Ovary (tissue), 9 donors: ENCODE data around the gene NGEF. TPM values are rescaled to one million over a fixed set of nuclear protein-coding genes. Genes with fewer than 3 reads are reported as not detected.

ENCODE experiments used
- DNase-seq, 5 donors: peaks; one replicate each; pipeline ENCODE4 v3.0.0-alpha.2; 2019 to 2020
- H3K27ac ChIP-seq, 2 donors: fragments of 200-600 bp; one replicate each; pipeline versions ENCODE4 v1.5.1 to v1.8.0; 2019 to 2022
- H3K27me3 ChIP-seq: fragments of 200-600 bp; one replicate; pipeline ENCODE4 v1.8.0; 2022
- H3K36me3 ChIP-seq: fragments of 200-600 bp; sonication (generic); one replicate; pipeline ENCODE4 v1.5.1; 2019
- H3K4me1 ChIP-seq: one replicate; pipeline ENCODE4 v1.8.1; 2013; ENCODE audit warnings: mild to moderate bottlenecking, moderate library complexity; ENCODE audit not compliant: insufficient read depth
- H3K4me3 ChIP-seq: fragments of 200-600 bp; sonication (generic); one replicate; pipeline ENCODE4 v1.5.1; 2017
- H3K9me3 ChIP-seq, 2 donors: fragments of 200-600 bp in 1 of 2; sonication (generic) in 1 of 2; one replicate each; pipeline versions ENCODE4 v1.5.1 to v1.8.1; 2013 to 2019; ENCODE audit warnings: mild to moderate bottlenecking in 1 of 2, moderate library complexity in 1 of 2
- EP300 ChIP-seq: sonication (generic); formaldehyde crosslinking; IDR thresholded peaks from one replicate; pipeline ENCODE4 v1.6.1; 2017; ENCODE audit warnings: antibody characterized with exemption
- POLR2A ChIP-seq: fragments of 450-650 bp; IDR thresholded peaks from one replicate; pipeline ENCODE4 v1.6.1; 2017; ENCODE audit warnings: antibody characterized with exemption, mild to moderate bottlenecking, moderate library complexity
- WGBS, 3 donors: extraction: QIAGEN DNeasy Blood & Tissue Kit in 1 of 3; methylation state at CpG; one replicate each; pipeline versions ENCODE4 v1.1.5 to v1.1.7; 2013 to 2017; 5-methylcytosine and 5-hydroxymethylcytosine counted together
- intact Hi-C, 4 donors: fragments of 100-400 bp; cut with DNase I; formaldehyde crosslinking; loops; one replicate each; pipeline versions ENCODE4 v1.11.0 to v1.15.1; 2022 to 2023
- polyA plus RNA-seq, 2 donors: library from polyadenylated mRNA; stranded (reverse); fragments of 200-250 nt in 1 of 2; fragments of 350-450 nt in 1 of 2; fragmentation: Illumina TruSeq in 1 of 2; extraction: RNeasy Lipid Tissue Mini Kit (QIAGEN cat#74804) in 1 of 2; gene quantifications; one replicate each; pipeline ENCODE4 v1.2.3, GENCODE V29; 2013 to 2014
- total RNA-seq, 7 donors: library from RNA; depleted of rRNA in 2 of 7; stranded (reverse); fragments of >200 nt in 2 of 7; fragmentation: NEBNext Ultra II Directional in 3 of 7; extraction: Animal tissue kit (Norgen Biotek cat#: 25700) in 3 of 7; gene quantifications; one replicate each; pipeline versions ENCODE4 v1.1.0 to v1.2.4, GENCODE V29; 2016 to 2023
- TF ChIP-seq, protein P1 (sequence below), 3 donors: fragments of 450-650 bp in 2 of 3; fragments of 200-600 bp in 1 of 3; IDR thresholded peaks; one replicate each; pipeline versions ENCODE4 v1.5.1 to v1.8.0; 2016 to 2022; ENCODE audit warnings: antibody characterized with exemption in 3 of 3, mild to moderate bottlenecking in 1 of 3
- donor health status: DM: no; HTN: no; CAD: no; lungs with moderate emphysema.
- donor health status: DM: no; HTN: no; CAD: no.
- donor health status: Bipolar disorder and iron deficiency.
- donor health status: DM: yes; HTN: yes; CAD: no.
- donor health status: DM: no; HTN: no; CAD: no.
- donor health status: DM: yes; HTN: yes; CAD: no.

Gene NGEF
- total and polyA plus RNA-seq, 9 donors = 0.18 to 3.1 (median 0.80) TPM

DNA sequence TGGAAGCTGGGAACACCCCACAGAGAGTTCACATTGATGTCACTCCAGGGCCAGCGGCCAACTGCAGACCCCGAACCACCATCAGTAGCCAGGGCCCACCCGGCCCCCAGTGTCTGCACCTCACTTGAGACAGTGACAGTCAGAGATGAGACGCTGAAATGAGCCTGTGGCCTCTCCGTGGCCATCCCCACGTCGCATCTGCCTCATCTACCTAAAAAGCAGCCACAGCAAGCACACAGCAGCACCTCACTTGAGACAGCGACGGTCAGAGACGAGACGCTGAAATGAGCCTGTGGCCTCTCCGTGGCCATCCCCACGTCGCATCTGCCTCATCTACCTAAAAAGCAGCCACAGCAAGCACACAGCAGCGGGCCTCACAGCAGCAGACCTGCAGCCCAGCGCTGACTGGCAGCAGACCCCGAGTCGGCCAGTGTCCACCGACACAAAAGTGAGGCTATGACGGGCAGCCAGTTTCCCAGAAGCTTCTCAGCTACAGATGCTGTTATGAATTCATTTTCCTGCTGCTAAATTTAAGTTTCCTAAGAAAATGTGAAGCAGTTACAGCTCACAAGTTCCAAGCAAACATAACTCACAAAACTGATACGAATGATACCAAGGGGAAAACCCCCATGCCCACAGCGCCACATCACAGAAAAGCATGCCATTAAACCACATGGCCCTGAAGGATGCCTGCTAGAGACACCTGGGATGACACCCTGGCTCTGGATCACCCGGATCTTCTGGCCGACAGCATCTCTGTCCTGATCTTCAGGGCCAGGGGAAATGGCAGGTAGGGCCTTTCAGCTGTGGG lies 115.3 kb downstream of the NGEF start:
- intact Hi-C loops = no loop called here
- Histone ChIP-seq H3K9me3 (no peaks in the 10 kb centered on the region), H3K27ac (no peak overlapping the region), H3K27me3 (no peaks in the 10 kb centered on the region), H3K36me3 (no peaks in the 10 kb centered on the region), H3K4me3 (no peak overlapping the region), H3K4me1 (peaks cover 2% of the 10 kb centered on the region)
- 86 to 89% (median 86%) methylated on average over 24 of the region's 24 CpGs for WGBS, 3 donors
- DNase-seq = peak in 1 of 5 donors; percentile 9
- TF ChIP-seq POLR2A (no peak), EP300 (no peak)
- TF ChIP-seq, protein P1, sequence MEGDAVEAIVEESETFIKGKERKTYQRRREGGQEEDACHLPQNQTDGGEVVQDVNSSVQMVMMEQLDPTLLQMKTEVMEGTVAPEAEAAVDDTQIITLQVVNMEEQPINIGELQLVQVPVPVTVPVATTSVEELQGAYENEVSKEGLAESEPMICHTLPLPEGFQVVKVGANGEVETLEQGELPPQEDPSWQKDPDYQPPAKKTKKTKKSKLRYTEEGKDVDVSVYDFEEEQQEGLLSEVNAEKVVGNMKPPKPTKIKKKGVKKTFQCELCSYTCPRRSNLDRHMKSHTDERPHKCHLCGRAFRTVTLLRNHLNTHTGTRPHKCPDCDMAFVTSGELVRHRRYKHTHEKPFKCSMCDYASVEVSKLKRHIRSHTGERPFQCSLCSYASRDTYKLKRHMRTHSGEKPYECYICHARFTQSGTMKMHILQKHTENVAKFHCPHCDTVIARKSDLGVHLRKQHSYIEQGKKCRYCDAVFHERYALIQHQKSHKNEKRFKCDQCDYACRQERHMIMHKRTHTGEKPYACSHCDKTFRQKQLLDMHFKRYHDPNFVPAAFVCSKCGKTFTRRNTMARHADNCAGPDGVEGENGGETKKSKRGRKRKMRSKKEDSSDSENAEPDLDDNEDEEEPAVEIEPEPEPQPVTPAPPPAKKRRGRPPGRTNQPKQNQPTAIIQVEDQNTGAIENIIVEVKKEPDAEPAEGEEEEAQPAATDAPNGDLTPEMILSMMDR (IDR thresholded peaks at IDR 0.05) = no peak

DNA sequence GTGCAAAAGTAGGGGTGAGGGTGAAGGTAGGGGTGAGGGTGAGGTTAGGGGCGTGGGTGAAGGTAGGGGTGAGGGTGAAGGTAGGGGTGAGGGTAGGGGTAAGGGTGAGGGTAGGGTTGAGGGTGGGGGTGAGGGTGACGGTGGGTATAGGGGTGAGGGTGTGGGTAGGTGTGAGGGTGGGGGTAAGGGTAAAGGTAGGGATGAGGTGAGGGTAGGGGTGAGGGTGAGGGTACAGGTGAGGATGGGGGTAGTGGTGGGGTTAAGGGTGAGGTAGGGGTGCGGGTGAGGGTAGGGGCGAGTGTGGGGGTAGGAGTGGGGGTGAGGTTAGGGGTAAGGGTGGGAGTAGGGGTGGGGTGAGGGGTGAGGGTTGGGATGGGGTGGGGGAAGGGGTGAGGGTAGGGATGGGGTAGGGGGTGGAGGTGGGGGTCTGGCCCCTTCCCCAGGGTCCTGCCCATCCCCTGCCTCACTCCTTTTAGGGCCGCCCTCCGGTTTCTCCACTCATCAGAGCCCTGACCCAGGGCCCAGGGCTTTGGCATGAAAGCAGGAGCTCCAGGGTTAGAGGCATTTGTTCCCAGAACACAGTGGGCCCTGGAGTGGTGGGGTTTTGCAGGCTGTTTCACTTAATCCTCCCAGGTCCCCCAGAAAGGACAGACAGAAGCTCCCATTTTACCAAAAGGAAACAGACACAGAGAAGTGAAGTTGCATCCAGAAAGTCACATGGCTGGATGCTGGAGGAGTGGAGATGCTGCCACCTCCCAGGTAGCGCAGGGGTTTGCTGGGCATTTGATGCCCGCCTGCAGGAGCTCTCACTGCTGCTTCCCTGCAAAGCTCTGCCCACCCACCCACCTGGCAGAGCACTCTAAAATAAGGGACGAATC lies 116.1 kb downstream of the NGEF start:
- WGBS, 3 donors = 84 to 92% (median 92%) methylated on average over 7 to 9 of the region's 9 CpGs
- H3K4me3 ChIP-seq = no peak overlapping the region
- no peak for DNase-seq
- TF ChIP-seq EP300 (no peak), POLR2A (no peak)
- TF ChIP-seq, protein P1 (IDR thresholded peaks at IDR 0.05) = no peak
- no peaks in the 10 kb centered on the region for H3K9me3 ChIP-seq
- no peaks in the 10 kb centered on the region for H3K27me3 ChIP-seq
- peaks cover 2% of the 10 kb centered on the region for H3K4me1 ChIP-seq
- no peak overlapping the region for H3K27ac ChIP-seq
- H3K36me3 ChIP-seq = no peaks in the 10 kb centered on the region
- intact Hi-C loops = no loop called here

DNA sequence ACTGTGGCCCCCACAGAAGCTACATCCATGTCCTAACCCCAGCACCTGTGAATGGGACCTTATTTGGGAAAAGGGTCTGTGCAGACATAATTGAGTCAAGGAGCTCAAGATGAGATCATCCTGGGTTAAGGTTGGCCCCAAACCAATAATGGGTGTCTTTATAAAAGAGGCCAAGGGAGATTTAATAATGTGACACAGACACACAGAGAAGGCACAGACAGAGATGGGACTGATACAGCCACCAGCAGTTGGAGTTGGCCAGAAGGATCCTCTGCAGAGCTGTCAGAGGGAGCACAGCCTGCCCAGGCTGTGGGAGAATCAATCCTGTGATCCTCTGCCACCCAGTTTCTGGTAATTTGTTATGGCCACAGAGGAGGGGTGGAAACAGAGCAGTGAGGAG lies 116.9 kb downstream of the NGEF start:
- Histone ChIP-seq H3K4me3 (no peak overlapping the region), H3K9me3 (no peaks in the 10 kb centered on the region), H3K27ac (no peak overlapping the region), H3K36me3 (no peaks in the 10 kb centered on the region), H3K27me3 (no peaks in the 10 kb centered on the region), H3K4me1 (peaks cover 6% of the 10 kb centered on the region)
- intact Hi-C loops = no loop called here
- no peak for DNase-seq
- TF ChIP-seq, protein P1 (IDR thresholded peaks at IDR 0.05) = no peak
- TF ChIP-seq EP300 (no peak), POLR2A (no peak)

DNA sequence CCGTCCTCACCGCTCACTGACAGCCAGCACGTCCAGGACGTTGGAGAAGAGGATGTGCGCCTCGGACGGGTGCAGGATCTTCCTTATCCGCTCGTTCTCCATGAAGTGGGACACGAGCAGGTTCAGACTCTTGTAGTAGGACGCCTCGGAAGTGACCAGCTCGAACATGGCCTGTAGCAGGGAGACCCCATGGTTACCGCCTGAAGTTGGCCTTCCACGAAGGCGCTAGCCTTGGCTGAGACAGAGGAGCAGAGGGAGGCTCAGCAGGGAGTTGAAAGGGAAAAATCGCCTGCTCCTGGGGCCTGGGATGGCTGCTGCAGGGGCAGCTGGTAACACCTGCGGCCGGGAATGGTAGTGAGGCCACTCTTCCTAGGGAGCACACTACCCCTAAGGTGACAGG lies 118.3 kb downstream of the NGEF start:
- Histone ChIP-seq H3K4me1 (peaks cover 9% of the 10 kb centered on the region), H3K36me3 (no peaks in the 10 kb centered on the region), H3K9me3 (no peaks in the 10 kb centered on the region), H3K27me3 (no peaks in the 10 kb centered on the region), H3K4me3 (no peak overlapping the region), H3K27ac (no peak overlapping the region)
- intact Hi-C loops = no loop called here
- 87 to 91% (median 90%) methylated on average over 19 of the region's 19 CpGs for WGBS, 3 donors
- no peak for TF ChIP-seq EP300
- TF ChIP-seq POLR2A = no peak
- TF ChIP-seq, protein P1 (IDR thresholded peaks at IDR 0.05) = no peak
- DNase-seq = peak in 1 of 5 donors; percentile 11
